Measurements from ENCODE around the gene ANKZF1. TPM values are rescaled to one million over a fixed set of nuclear protein-coding genes. Genes with fewer than 3 reads are reported as not detected.

The ANKZF1 gene
- total and polyA plus RNA-seq, 2 of the 4 experiments (the other 2 are of a cell fraction) = 18.6 to 33.8 TPM

- WGBS, 2 experiments (ENCODE audit: extremely low coverage in 2 of 2, insufficient read length in 1 of 2) = 38% methylated on average over 1 of the region's 2 CpGs; no CpG with 5 or more reads in 1 of the 2 experiments
- no peak overlapping the region for H3K4me3 ChIP-seq (ENCODE audit: insufficient read depth, low read depth, low read length)
- intact Hi-C loops (cut with micrococcal nuclease) = no loop called here
These were observed 43.4 kb downstream of the ANKZF1 start for GRCh38 chr2:219272995-219273394.

More at GRCh38 chr2:219272995-219273394, 43.4 kb downstream of the ANKZF1 start:
- Histone ChIP-seq H3K27me3 (ENCODE audit: control insufficient read depth, insufficient read depth, low read length) (peaks cover 7% of the 10 kb centered on the region; the same call in 1 of the 2 replicates), H2BK15ac (ENCODE audit: low read depth, low read length) (no peak overlapping the region), H2BK120ac (ENCODE audit: low read depth, low read length) (no peak overlapping the region), H4K20me1 (ENCODE audit: insufficient read depth, low read length) (no peaks in the 10 kb centered on the region), H2AK5ac (ENCODE audit: low read depth, low read length) (no peak overlapping the region; the same call in 1 of the 2 replicates), H2BK5ac (ENCODE audit: low read depth, low read length, poor library complexity, severe bottlenecking) (no peak overlapping the region), H3K36me3 (ENCODE audit: control insufficient read depth, insufficient read depth, low read length) (no peaks in the 10 kb centered on the region), H3K4me1 (ENCODE audit: control insufficient read depth, insufficient read depth, low read length) (peaks cover 14% of the 10 kb centered on the region), H4K5ac (ENCODE audit: low read depth, low read length) (no peak overlapping the region), H3K79me1 (ENCODE audit: low read depth in 1 of 2, low read length in 2 of 2) (no peaks in the 10 kb centered on the region; a peak in 1 of 4 replicates), H2AK9ac (replicated peaks; ENCODE audit: low read depth, low read length, poor library complexity) (no peak overlapping the region), H4K91ac (ENCODE audit: insufficient read depth, low read depth, low read length) (no peak overlapping the region), H3K4me2 (ENCODE audit: low read depth, low read length) (no peak overlapping the region), H4K8ac (ENCODE audit: low read depth in 2 of 2, low read length in 2 of 2) (no peak overlapping the region), H3K27ac (ENCODE audit: insufficient read depth, low read length) (no peak overlapping the region), H3K18ac (ENCODE audit: low read depth, low read length) (no peak overlapping the region), H3K56ac (ENCODE audit: extremely low read depth, insufficient read depth, low read length) (no peak overlapping the region), H3K4ac (ENCODE audit: low read depth, low read length) (peak overlapping the region; percentile 38), H2BK20ac (ENCODE audit: low read depth, low read length) (no peak overlapping the region), H2AFZ (replicated peaks; ENCODE audit: low read length, poor library complexity) (no peak overlapping the region), H3K23ac (ENCODE audit: low read depth, low read length) (no peak overlapping the region; the same call in 1 of the 2 replicates), H3K9me1 (ENCODE audit: insufficient read depth, low read length) (peaks cover 11% of the 10 kb centered on the region), H3K14ac (replicated peaks; ENCODE audit: low read depth, low read length) (no peak overlapping the region), H3K9ac (ENCODE audit: low read depth, low read length) (no peak overlapping the region), H3K9me3 (ENCODE audit: control insufficient read depth, insufficient read depth, low read length) (no peaks in the 10 kb centered on the region)
- dilution Hi-C loops (cut with HindIII; ENCODE audit: low sequenced_read_pairs, unreplicated experiment) = no loop called here
- ATAC-seq (ENCODE audit: low read depth) (no peak), DNase-seq (no peak)
- in situ Hi-C loops (cut with MboI; ENCODE audit: low sequenced_read_pairs) = no loop called here
- CTCF ChIA-PET = no interaction called here
- no peak for TF ChIP-seq CEBPB (IDR thresholded peaks at IDR 0.05; ENCODE audit: low read depth, low read length)
- TF ChIP-seq NFE2L2 (IDR thresholded peaks at IDR 0.05; ENCODE audit: low read depth, low read length) = no peak
- no peak for TF ChIP-seq USF2 (IDR thresholded peaks at IDR 0.05; ENCODE audit: low read depth, low read length)
- no peak for TF ChIP-seq RFX5 (IDR thresholded peaks at IDR 0.05; ENCODE audit: low read depth, low read length)
- TF ChIP-seq CHD1 (IDR thresholded peaks at IDR 0.05; ENCODE audit: low read depth, low read length) = no peak
- no TSS peak for BruUV-seq (replicated peaks)
- POLR2A ChIA-PET (ENCODE audit: unreplicated experiment) = no interaction called here
